K562 (cell line): ENCODE results near the gene PFAS. TPM values are rescaled to one million over a fixed set of nuclear protein-coding genes. Genes with fewer than 3 reads are reported as not detected.

Source experiments
- EP400 ChIP-seq: fragments of 450-650 bp; IDR thresholded peaks from 2 replicates; pipeline ENCODE4 v1.6.1; 2017; ENCODE audit warnings: antibody characterized with exemption, mild to moderate bottlenecking, moderate library complexity
- HNRNPLL ChIP-seq: fragments of 200-400 bp; formaldehyde crosslinking; IDR thresholded peaks from 2 replicates; pipeline ENCODE4 v1.6.1; 2017; ENCODE audit warnings: low read length, low read depth, mild to moderate bottlenecking; ENCODE audit not compliant: poor library complexity, severe bottlenecking
- MGA ChIP-seq: fragments of 450-650 bp; IDR thresholded peaks from 2 replicates; pipeline ENCODE4 v1.6.1; 2016; ENCODE audit warnings: mild to moderate bottlenecking, moderate library complexity
- NR2C2 ChIP-seq, 2 experiments: fragments of 200-800 bp in 1 of 2; sonication (Bioruptor generic) in 1 of 2; sonication (generic) in 1 of 2; formaldehyde crosslinking in 1 of 2; IDR thresholded peaks; 2 replicates each; pipeline versions ENCODE4 v1.6.1 to v1.8.0; 2016 to 2022; ENCODE audit warnings: mild to moderate bottlenecking in 1 of 2, missing compliant biosample characterization in 1 of 2, missing genetic modification characterization in 1 of 2, missing genetic modification reagents in 1 of 2
- RUNX1 ChIP-seq: sonication (generic); IDR thresholded peaks from 2 replicates; pipeline ENCODE4 v1.6.1; 2016; ENCODE audit warnings: antibody characterized with exemption, low read depth
- USF1 ChIP-seq: sonication (generic); formaldehyde crosslinking; IDR thresholded peaks from 2 replicates; pipeline ENCODE4 v1.9.0; 2022; ENCODE audit warnings: mild to moderate bottlenecking, missing genetic modification reagents
- ZNF551 ChIP-seq: fragments of 250-450 bp; sonication (Bioruptor Pico); IDR thresholded peaks from 2 replicates; pipeline ENCODE4 v1.5.0; 2021; ENCODE audit warnings: mild to moderate bottlenecking, moderate library complexity
- polyA plus RNA-seq, 8 experiments: library from polyadenylated mRNA; depleted of rRNA in 4 of 8; stranded (reverse) in 5 of 8; unstranded in 3 of 8; fragments of >200 nt; fragmentation: Nextera tagmentation in 2 of 8; fragmentation: Illumina TruSeq in 1 of 8; extraction: Ambion mirVana in 2 of 8; extraction: Trizol in 1 of 8; gene quantifications; 2 replicates each; pipeline versions ENCODE4 v1.2.1 to v1.2.3, GENCODE V29; 2011 to 2014; ENCODE audit warnings: inconsistent platforms in 1 of 8, missing spikeins in 1 of 8
- total RNA-seq, 7 experiments: library from RNA; depleted of rRNA in 6 of 7; stranded (reverse); fragments of >200 nt in 6 of 7; fragmentation: Illumina TruSeq in 2 of 7; extraction: Trizol in 2 of 7; gene quantifications; 2 replicates each; pipeline versions ENCODE4 v1.2.1 to v1.2.3, GENCODE V29; 2011 to 2021; ENCODE audit warnings: low replicate concordance in 1 of 7
- TF ChIP-seq, protein P1 (sequence below): fragments of 450-650 bp; IDR thresholded peaks from 2 replicates; pipeline ENCODE4 v1.6.1; 2016

The PFAS gene
- total and polyA plus RNA-seq, 9 of the 15 experiments (the other 6 are each of a cell fraction or from before 2014, with no cell fraction given) = 11.6 to 131 (median 43.9) TPM

GRCh38 chr17:8288336-8289102 lies 39.4 kb downstream of the PFAS start, which contains the start of gene RANGRF (continued):
- TF ChIP-seq ZNF551 (CRISPR knock-in tag) (no peak), MGA (peak; percentile 31), USF1 (CRISPR knock-in tag) (peak; percentile 58), EP400 (peak; percentile 46; the same call in 1 of the 2 replicates), RUNX1 (no peak), NR2C2 (CRISPR knock-in tag; IDR thresholded peaks at IDR 0.05) (no peak), NR2C2 (tag; IDR thresholded peaks at IDR 0.05) (peak; percentile 83), HNRNPLL (peak; percentile 69)
- TF ChIP-seq, protein P1, sequence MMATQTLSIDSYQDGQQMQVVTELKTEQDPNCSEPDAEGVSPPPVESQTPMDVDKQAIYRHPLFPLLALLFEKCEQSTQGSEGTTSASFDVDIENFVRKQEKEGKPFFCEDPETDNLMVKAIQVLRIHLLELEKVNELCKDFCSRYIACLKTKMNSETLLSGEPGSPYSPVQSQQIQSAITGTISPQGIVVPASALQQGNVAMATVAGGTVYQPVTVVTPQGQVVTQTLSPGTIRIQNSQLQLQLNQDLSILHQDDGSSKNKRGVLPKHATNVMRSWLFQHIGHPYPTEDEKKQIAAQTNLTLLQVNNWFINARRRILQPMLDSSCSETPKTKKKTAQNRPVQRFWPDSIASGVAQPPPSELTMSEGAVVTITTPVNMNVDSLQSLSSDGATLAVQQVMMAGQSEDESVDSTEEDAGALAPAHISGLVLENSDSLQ = peak; percentile 95
